ENCODE data around the gene TRUB2. TPM values are rescaled to one million over a fixed set of nuclear protein-coding genes. Genes with fewer than 3 reads are reported as not detected.
A peak's percentile ranks its signal among the peaks of the same experiment; 100 is the strongest.

TRUB2 gene
- total and polyA plus RNA-seq, 2 of the 13 experiments (the other 11 are each of a cell fraction or from before 2014, with no cell fraction given), result 22.3 to 41.2 TPM

GRCh38 chr9:128297221-128297773 is 24.9 kb downstream of the TRUB2 start (continued):
- TF ChIP-seq ZBTB8A (CRISPR knock-in tag; IDR thresholded peaks at IDR 0.05; ENCODE audit: borderline replicate concordance, low read depth) (no peak), ZEB1 (IDR thresholded peaks at IDR 0.05; ENCODE audit: insufficient replicate concordance, low read depth) (no peak), FOXC1 (CRISPR knock-in tag; IDR thresholded peaks at IDR 0.05; ENCODE audit: borderline replicate concordance) (no peak), TERF1 (CRISPR knock-in tag; IDR thresholded peaks at IDR 0.05) (no peak), ZNF564 (CRISPR knock-in tag; IDR thresholded peaks at IDR 0.05) (no peak), ZNF207 (IDR thresholded peaks at IDR 0.05; ENCODE audit: borderline replicate concordance) (no peak), SNRNP70 (IDR thresholded peaks at IDR 0.05; ENCODE audit: low read depth, low read length) (no peak), BCL6 (CRISPR knock-in tag; IDR thresholded peaks at IDR 0.05) (peak; percentile 21; the same call in 1 of the 2 replicates), HNF4G (IDR thresholded peaks at IDR 0.05; ENCODE audit: borderline replicate concordance, low read depth, low read length) (0 out of 2 replicates have a peak, but pooled peaks have one; percentile 13), HNF4G (CRISPR knock-in tag; IDR thresholded peaks at IDR 0.05; ENCODE audit: borderline replicate concordance, low read depth) (no peak), ZNF260 (CRISPR knock-in tag; IDR thresholded peaks at IDR 0.05; ENCODE audit: borderline replicate concordance, low read depth) (no peak), ZNF292 (CRISPR knock-in tag; IDR thresholded peaks at IDR 0.05; ENCODE audit: borderline replicate concordance, low read depth) (no peak), SMARCE1 (IDR thresholded peaks at IDR 0.05; ENCODE audit: borderline replicate concordance) (no peak), SAP130 (CRISPR knock-in tag; IDR thresholded peaks at IDR 0.05; ENCODE audit: low read depth) (0 out of 2 replicates have a peak, but pooled peaks have one; percentile 9), ZNF296 (CRISPR knock-in tag; conservative IDR thresholded peaks at IDR 0.05) (no peak), MIER3 (CRISPR knock-in tag; IDR thresholded peaks at IDR 0.05; ENCODE audit: borderline replicate concordance) (no peak), PLRG1 (conservative IDR thresholded peaks at IDR 0.05) (no peak)
- TF ChIP-seq, protein P1, sequence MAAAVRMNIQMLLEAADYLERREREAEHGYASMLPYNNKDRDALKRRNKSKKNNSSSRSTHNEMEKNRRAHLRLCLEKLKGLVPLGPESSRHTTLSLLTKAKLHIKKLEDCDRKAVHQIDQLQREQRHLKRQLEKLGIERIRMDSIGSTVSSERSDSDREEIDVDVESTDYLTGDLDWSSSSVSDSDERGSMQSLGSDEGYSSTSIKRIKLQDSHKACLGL (CRISPR knock-in tag; IDR thresholded peaks at IDR 0.05), result peak; percentile 30; the same call in 1 of the 2 replicates
- TF ChIP-seq, protein P2, sequence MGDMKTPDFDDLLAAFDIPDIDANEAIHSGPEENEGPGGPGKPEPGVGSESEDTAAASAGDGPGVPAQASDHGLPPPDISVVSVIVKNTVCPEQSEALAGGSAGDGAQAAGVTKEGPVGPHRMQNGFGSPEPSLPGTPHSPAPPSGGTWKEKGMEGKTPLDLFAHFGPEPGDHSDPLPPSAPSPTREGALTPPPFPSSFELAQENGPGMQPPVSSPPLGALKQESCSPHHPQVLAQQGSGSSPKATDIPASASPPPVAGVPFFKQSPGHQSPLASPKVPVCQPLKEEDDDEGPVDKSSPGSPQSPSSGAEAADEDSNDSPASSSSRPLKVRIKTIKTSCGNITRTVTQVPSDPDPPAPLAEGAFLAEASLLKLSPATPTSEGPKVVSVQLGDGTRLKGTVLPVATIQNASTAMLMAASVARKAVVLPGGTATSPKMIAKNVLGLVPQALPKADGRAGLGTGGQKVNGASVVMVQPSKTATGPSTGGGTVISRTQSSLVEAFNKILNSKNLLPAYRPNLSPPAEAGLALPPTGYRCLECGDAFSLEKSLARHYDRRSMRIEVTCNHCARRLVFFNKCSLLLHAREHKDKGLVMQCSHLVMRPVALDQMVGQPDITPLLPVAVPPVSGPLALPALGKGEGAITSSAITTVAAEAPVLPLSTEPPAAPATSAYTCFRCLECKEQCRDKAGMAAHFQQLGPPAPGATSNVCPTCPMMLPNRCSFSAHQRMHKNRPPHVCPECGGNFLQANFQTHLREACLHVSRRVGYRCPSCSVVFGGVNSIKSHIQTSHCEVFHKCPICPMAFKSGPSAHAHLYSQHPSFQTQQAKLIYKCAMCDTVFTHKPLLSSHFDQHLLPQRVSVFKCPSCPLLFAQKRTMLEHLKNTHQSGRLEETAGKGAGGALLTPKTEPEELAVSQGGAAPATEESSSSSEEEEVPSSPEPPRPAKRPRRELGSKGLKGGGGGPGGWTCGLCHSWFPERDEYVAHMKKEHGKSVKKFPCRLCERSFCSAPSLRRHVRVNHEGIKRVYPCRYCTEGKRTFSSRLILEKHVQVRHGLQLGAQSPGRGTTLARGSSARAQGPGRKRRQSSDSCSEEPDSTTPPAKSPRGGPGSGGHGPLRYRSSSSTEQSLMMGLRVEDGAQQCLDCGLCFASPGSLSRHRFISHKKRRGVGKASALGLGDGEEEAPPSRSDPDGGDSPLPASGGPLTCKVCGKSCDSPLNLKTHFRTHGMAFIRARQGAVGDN (CRISPR knock-in tag; IDR thresholded peaks at IDR 0.05), result no peak
- TF ChIP-seq, protein P3, sequence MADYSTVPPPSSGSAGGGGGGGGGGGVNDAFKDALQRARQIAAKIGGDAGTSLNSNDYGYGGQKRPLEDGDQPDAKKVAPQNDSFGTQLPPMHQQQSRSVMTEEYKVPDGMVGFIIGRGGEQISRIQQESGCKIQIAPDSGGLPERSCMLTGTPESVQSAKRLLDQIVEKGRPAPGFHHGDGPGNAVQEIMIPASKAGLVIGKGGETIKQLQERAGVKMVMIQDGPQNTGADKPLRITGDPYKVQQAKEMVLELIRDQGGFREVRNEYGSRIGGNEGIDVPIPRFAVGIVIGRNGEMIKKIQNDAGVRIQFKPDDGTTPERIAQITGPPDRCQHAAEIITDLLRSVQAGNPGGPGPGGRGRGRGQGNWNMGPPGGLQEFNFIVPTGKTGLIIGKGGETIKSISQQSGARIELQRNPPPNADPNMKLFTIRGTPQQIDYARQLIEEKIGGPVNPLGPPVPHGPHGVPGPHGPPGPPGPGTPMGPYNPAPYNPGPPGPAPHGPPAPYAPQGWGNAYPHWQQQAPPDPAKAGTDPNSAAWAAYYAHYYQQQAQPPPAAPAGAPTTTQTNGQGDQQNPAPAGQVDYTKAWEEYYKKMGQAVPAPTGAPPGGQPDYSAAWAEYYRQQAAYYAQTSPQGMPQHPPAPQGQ (CRISPR knock-in tag; IDR thresholded peaks at IDR 0.05; ENCODE audit: borderline replicate concordance), result no peak
- TF ChIP-seq, protein P4, sequence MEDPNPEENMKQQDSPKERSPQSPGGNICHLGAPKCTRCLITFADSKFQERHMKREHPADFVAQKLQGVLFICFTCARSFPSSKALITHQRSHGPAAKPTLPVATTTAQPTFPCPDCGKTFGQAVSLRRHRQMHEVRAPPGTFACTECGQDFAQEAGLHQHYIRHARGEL (CRISPR knock-in tag; IDR thresholded peaks at IDR 0.05), result no peak
